IPS-20b (cell line): Measurements from ENCODE around the gene WWTR1.

Experiments used
- H3K27ac ChIP-seq: one replicate; pipeline ENCODE4 v1.5.1; 2013; ENCODE audit warnings: low read length
- H3K27me3 ChIP-seq: 2 replicates; pipeline ENCODE4 v1.6.1; 2013; ENCODE audit warnings: mild to moderate bottlenecking, low read length, inconsistent platforms; ENCODE audit not compliant: insufficient read depth
- H3K36me3 ChIP-seq: 2 replicates; pipeline ENCODE4 v1.6.1; 2013; ENCODE audit warnings: low read depth, mild to moderate bottlenecking, inconsistent platforms, low read length, moderate library complexity; ENCODE audit not compliant: insufficient read depth
- H3K4me1 ChIP-seq: 2 replicates; pipeline ENCODE4 v1.6.1; 2013; ENCODE audit warnings: mild to moderate bottlenecking, control low read depth, inconsistent platforms, low read length, moderate library complexity; ENCODE audit not compliant: insufficient read depth
- H3K4me3 ChIP-seq: 2 replicates; pipeline ENCODE4 v1.5.1; 2013; ENCODE audit warnings: mild to moderate bottlenecking, low read length, inconsistent platforms
- H3K9ac ChIP-seq: 2 replicates; pipeline ENCODE4 v1.6.1; 2013; ENCODE audit warnings: low read depth, mild to moderate bottlenecking, inconsistent platforms, low read length, moderate library complexity
- H3K9me3 ChIP-seq: 2 replicates; pipeline ENCODE4 v1.6.1; 2013; ENCODE audit warnings: mild to moderate bottlenecking, low read depth, low read length, inconsistent platforms; ENCODE audit not compliant: insufficient read depth

The WWTR1 gene

DNA sequence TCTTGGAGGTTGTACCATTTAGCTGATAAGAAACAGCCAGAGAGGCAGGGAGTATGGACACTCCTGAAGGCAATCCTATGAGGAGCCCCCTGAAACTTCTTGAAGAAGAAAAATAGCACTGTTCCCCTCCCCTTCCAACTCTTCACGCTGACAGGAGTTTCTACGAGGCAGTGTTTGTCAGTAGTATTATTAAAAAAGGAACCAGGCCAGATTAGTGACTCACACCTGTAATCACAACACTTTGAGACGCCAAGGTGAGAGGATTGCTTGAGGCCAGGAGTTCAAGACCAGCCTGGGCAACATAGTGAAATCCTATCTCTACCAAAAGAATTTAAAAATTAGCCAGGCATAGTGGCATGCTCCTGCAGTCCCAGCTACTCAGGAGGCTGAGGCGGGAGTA is 38.7 kb downstream of the WWTR1 start:
- Histone ChIP-seq H3K27ac (no peak overlapping the region), H3K9me3 (no peaks in the 10 kb centered on the region), H3K4me3 (no peak overlapping the region), H3K9ac (no peak overlapping the region), H3K36me3 (no peaks in the 10 kb centered on the region), H3K4me1 (peaks cover 26% of the 10 kb centered on the region), H3K27me3 (no peaks in the 10 kb centered on the region)

DNA sequence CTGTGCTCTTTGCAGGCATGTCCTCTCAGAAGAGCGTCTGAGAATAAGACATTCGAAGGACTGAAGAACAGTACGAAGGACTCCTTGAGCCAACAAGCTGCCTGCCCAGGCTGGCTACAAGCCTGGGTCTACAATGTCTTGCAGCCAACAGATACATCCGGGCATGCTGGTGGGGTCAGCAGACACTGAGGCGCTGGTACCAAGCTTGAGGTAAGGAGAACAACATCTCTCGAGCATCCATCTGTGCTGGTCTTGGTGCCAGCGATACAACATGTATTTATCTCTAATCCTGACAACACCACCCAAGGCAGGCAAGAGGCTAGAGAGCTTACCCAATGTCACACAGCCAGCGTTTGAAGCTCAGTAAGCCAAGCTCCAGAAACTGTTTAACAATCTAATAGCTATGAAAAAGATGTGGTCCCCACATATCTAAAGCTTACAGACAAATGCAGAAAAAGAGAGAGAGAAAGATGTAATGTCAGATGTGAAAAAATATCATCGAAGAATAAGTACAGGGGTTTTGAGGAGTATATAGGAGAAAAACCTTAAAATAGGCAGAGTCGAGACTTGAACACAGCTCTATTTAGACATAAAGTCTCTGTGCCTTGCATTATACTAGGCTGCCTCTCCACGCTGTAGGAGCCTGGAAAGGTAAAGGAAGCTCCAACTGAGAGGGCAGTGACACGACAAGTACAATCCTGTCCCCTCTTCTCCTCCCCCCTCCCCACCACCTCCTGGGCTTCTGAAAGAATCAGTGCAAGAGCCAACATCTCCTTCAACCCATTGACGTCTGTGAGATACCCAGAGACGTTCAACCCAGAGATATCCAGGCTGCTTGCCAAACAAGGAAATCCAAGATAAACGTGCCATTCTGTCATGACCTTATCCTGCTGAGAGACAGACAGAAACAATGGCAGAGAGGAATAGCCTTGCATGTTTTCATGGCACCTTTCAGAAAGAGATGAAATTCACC is 39.4 kb downstream of the WWTR1 start:
- no peaks in the 10 kb centered on the region for H3K9me3 ChIP-seq
- H3K9ac ChIP-seq = no peak overlapping the region
- H3K27me3 ChIP-seq = no peaks in the 10 kb centered on the region
- no peaks in the 10 kb centered on the region for H3K36me3 ChIP-seq
- H3K4me3 ChIP-seq = no peak overlapping the region
- peaks cover 26% of the 10 kb centered on the region for H3K4me1 ChIP-seq
- no peak overlapping the region for H3K27ac ChIP-seq

GRCh38 chr3:149615731-149616221 is 42.0 kb downstream of the WWTR1 start:
- H3K36me3 ChIP-seq = no peaks in the 10 kb centered on the region
- no peak overlapping the region for H3K4me3 ChIP-seq
- H3K4me1 ChIP-seq = peaks cover 17% of the 10 kb centered on the region
- no peaks in the 10 kb centered on the region for H3K27me3 ChIP-seq
- H3K27ac ChIP-seq = no peak overlapping the region
- H3K9me3 ChIP-seq = no peaks in the 10 kb centered on the region
- no peak overlapping the region for H3K9ac ChIP-seq

GRCh38 chr3:149613988-149614387 is 43.8 kb downstream of the WWTR1 start:
- H3K27me3 ChIP-seq = no peaks in the 10 kb centered on the region
- no peak overlapping the region for H3K9ac ChIP-seq
- peaks cover 8% of the 10 kb centered on the region; the same call in 1 of the 2 replicates for H3K4me1 ChIP-seq
- no peaks in the 10 kb centered on the region for H3K36me3 ChIP-seq
- no peaks in the 10 kb centered on the region for H3K9me3 ChIP-seq
- no peak overlapping the region for H3K27ac ChIP-seq
- no peak overlapping the region for H3K4me3 ChIP-seq

DNA sequence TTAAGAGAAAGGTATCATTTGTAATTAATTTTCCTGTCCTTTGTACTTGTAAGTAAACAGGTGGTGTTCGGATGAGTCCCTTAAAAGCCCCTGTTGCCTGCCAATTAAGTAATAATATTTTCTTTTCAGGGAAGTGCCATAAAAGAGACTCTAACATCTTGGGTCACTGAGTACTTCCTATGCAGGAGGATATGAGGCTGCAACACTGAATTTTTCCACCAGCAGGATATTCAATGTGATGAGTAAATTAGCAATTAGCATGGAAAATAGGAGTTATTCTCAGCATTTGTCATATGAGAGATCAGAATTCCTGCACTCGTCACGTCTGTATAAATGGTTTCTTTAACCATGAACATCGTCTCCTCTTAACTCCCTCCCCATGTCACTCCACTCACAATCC is 45.4 kb downstream of the WWTR1 start:
- Histone ChIP-seq H3K9me3 (no peaks in the 10 kb centered on the region), H3K4me1 (no peaks in the 10 kb centered on the region), H3K27me3 (no peaks in the 10 kb centered on the region), H3K9ac (no peak overlapping the region), H3K4me3 (no peak overlapping the region), H3K27ac (no peak overlapping the region), H3K36me3 (no peaks in the 10 kb centered on the region)

- Histone ChIP-seq H3K9ac (no peak overlapping the region), H3K27ac (no peak overlapping the region), H3K27me3 (no peaks in the 10 kb centered on the region), H3K4me1 (0 out of 2 replicates have a peak, but pooled peaks cover 6% of the 10 kb centered on the region), H3K36me3 (no peaks in the 10 kb centered on the region), H3K4me3 (no peak overlapping the region), H3K9me3 (no peaks in the 10 kb centered on the region)
Measured at GRCh38 chr3:149611149-149611548, 46.7 kb downstream of the WWTR1 start.

DNA sequence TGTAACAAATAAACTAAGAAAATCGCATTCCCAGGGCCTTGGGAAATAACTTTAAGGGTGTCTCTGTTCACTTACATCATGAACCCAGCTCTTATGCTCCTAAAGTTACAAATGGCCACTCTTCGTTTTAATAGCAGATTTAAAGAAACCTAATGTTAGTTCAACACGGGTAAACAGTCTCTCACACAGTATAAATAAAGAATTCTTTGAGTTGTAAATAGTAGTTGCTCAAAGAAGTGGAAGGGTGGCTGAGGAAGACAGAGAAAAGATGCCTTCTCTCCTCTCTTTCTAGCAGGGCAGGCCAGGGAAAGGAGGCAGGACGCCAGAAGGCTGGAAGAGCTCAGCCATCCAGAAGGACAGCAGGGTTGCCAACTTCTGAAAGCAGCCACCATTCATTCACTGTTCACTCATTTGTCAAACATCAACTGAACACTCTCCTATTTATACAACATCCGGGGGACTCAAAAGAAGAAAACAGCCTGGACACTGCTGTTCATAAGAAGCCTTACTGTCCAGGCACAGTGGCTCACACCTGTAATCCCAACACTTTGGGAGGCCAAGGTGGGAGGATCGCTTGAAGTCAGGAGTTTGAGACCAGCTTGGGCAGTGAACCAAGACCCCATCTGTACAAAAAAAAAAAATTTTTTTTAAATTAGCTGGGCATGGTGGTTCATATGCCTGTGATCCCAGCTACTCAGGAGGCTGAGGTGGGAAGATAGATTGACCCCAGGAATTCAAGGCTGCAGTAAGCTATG is 47.3 kb downstream of the WWTR1 start:
- Histone ChIP-seq H3K9me3 (no peaks in the 10 kb centered on the region), H3K4me3 (no peak overlapping the region), H3K4me1 (0 out of 2 replicates have a peak, but pooled peaks cover 6% of the 10 kb centered on the region), H3K9ac (no peak overlapping the region), H3K27ac (no peak overlapping the region), H3K36me3 (no peaks in the 10 kb centered on the region), H3K27me3 (no peaks in the 10 kb centered on the region)

DNA sequence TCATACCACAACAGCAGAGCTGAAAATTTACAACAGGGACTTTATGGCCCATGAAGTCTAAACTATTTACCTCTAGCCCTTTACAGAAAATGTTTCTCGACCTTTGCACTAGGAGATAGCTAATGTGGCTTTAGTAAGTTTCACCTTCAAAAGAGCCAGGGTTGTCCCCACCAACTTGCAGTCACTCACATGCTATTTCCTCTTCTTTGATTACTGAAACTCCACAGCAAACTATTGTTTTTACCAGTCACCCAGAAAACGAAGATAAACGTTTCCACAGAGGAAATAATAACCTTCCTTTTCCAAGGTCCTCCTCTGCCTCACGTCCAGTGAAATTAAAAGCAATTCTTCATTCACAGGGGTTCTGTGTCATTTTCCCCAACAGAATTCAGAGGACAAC is 48.2 kb downstream of the WWTR1 start:
- peaks cover 13% of the 10 kb centered on the region for H3K4me1 ChIP-seq
- H3K27me3 ChIP-seq = no peaks in the 10 kb centered on the region
- no peaks in the 10 kb centered on the region for H3K36me3 ChIP-seq
- H3K9me3 ChIP-seq = no peaks in the 10 kb centered on the region
- no peak overlapping the region for H3K27ac ChIP-seq
- H3K9ac ChIP-seq = no peak overlapping the region
- no peak overlapping the region for H3K4me3 ChIP-seq

DNA sequence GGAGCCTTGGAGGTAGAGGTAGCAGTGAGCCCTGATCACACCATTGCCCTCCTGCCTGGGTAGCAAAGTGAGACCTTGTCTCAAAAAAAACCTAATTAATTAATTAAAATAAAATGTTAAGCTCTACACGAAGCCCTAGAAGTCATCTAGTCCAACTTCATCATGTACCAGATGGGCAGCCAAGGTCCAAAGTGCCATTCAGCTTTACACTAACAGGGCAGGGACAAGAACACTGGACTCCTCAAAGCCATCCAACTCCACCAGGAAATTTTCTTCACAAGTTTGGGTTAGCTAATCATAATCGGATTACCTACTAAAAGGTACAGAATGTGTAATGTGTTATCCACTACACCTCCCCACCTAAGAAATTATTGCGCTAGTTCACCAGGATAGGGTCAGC is 48.8 kb downstream of the WWTR1 start:
- no peaks in the 10 kb centered on the region for H3K36me3 ChIP-seq

GRCh38 chr3:149605902-149606301 is 51.9 kb downstream of the WWTR1 start:
- H3K4me3 ChIP-seq = no peak overlapping the region

More for the DNA sequence above, 48.8 kb downstream of the WWTR1 start:
- Histone ChIP-seq H3K4me3 (no peak overlapping the region), H3K27ac (no peak overlapping the region), H3K9ac (no peak overlapping the region), H3K4me1 (peaks cover 18% of the 10 kb centered on the region), H3K27me3 (no peaks in the 10 kb centered on the region), H3K9me3 (no peaks in the 10 kb centered on the region)

GRCh38 chr3:149604125-149604875 is 53.5 kb downstream of the WWTR1 start:
- H3K27ac ChIP-seq = no peak overlapping the region
- peaks cover 28% of the 10 kb centered on the region for H3K4me1 ChIP-seq
- no peak overlapping the region for H3K9ac ChIP-seq

More at GRCh38 chr3:149605902-149606301, 51.9 kb downstream of the WWTR1 start:
- Histone ChIP-seq H3K9me3 (no peaks in the 10 kb centered on the region), H3K36me3 (no peaks in the 10 kb centered on the region), H3K27ac (no peak overlapping the region), H3K9ac (no peak overlapping the region), H3K27me3 (no peaks in the 10 kb centered on the region), H3K4me1 (peaks cover 28% of the 10 kb centered on the region)

More at GRCh38 chr3:149604125-149604875, 53.5 kb downstream of the WWTR1 start:
- Histone ChIP-seq H3K9me3 (no peaks in the 10 kb centered on the region), H3K36me3 (no peaks in the 10 kb centered on the region), H3K27me3 (no peaks in the 10 kb centered on the region), H3K4me3 (no peak overlapping the region)
